ENCODE measurements around the gene AKNAD1.

The AKNAD1 gene

DNA sequence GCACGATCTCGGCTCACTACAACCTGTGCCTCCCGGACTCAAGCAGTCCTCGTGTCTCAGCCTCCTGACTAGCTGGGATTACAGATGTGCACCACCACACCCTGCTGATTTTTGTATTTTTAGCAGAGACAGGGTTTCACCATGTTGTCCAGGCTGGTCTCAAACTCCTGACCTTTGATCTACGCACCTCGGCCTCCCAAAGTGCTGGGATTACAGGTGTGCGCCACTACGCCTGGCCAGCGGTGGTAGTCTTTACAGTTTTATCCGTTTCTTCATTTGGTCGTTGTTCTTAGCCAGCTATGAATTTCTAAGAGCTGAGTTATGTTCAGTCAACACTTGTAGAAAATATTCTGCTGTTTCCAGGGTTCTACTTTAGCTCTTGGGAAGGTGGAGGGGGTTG lies 53.3 kb downstream of the AKNAD1 start:
- Histone ChIP-seq H3K4me3 (ENCODE audit: low read depth, low read length) (no peak overlapping the region), H3K27ac (ENCODE audit: extremely low read depth, low read depth, low read length) (no peak overlapping the region), H3K36me3 (ENCODE audit: control insufficient read depth in 2 of 2, insufficient read depth in 1 of 2, low read length in 2 of 2) (peaks cover 32 to 64% of the 10 kb centered on the region in 2 experiments), H3K9me3 (ENCODE audit: control insufficient read depth, insufficient read depth, low read depth, low read length) (no peaks in the 10 kb centered on the region), H3K4me1 (ENCODE audit: control insufficient read depth, insufficient read depth, low read length) (no peaks in the 10 kb centered on the region)
- TF ChIP-seq, protein P1, sequence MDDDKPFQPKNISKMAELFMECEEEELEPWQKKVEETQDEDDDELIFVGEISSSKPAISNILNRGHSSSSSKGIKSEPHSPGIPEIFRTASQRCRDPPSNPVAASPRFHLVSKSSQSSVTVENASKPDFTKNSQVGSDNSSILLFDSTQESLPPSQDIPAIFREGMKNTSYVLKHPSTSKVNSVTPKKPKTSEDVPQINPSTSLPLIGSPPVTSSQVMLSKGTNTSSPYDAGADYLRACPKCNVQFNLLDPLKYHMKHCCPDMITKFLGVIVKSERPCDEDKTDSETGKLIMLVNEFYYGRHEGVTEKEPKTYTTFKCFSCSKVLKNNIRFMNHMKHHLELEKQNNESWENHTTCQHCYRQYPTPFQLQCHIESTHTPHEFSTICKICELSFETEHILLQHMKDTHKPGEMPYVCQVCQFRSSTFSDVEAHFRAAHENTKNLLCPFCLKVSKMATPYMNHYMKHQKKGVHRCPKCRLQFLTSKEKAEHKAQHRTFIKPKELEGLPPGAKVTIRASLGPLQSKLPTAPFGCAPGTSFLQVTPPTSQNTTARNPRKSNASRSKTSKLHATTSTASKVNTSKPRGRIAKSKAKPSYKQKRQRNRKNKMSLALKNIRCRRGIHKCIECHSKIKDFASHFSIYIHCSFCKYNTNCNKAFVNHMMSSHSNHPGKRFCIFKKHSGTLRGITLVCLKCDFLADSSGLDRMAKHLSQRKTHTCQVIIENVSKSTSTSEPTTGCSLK (tag by site-specific recombination; IDR thresholded peaks at IDR 0.05) = no peak
- TF ChIP-seq, protein P2, sequence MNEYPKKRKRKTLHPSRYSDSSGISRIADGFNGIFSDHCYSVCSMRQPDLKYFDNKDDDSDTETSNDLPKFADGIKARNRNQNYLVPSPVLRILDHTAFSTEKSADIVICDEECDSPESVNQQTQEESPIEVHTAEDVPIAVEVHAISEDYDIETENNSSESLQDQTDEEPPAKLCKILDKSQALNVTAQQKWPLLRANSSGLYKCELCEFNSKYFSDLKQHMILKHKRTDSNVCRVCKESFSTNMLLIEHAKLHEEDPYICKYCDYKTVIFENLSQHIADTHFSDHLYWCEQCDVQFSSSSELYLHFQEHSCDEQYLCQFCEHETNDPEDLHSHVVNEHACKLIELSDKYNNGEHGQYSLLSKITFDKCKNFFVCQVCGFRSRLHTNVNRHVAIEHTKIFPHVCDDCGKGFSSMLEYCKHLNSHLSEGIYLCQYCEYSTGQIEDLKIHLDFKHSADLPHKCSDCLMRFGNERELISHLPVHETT (tag by site-specific recombination; IDR thresholded peaks at IDR 0.05) = no peak
- TF ChIP-seq GLIS2 (tag by site-specific recombination; IDR thresholded peaks at IDR 0.05) (no peak), ZIC2 (tag by site-specific recombination; IDR thresholded peaks at IDR 0.05) (no peak), ZFP37 (tag by site-specific recombination; IDR thresholded peaks at IDR 0.05) (no peak), KLF8 (tag by site-specific recombination; IDR thresholded peaks at IDR 0.05) (no peak), ZNF404 (tag by site-specific recombination; IDR thresholded peaks at IDR 0.05) (no peak)
- TF ChIP-seq, protein P3, sequence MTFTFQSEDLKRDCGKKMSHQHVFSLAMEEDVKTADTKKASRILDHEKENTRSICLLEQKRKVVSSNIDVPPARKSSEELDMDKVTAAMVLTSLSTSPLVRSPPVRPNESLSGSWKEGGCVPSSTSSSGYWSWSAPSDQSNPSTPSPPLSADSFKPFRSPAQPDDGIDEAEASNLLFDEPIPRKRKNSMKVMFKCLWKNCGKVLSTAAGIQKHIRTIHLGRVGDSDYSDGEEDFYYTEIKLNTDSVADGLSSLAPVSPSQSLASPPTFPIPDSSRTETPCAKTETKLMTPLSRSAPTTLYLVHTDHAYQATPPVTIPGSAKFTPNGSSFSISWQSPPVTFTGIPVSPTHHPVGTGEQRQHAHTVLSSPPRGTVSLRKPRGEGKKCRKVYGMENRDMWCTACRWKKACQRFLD (tag by site-specific recombination; IDR thresholded peaks at IDR 0.05) = no peak
- POLR2A ChIA-PET = no interaction called here
- CTCF ChIA-PET = no interaction called here

DNA sequence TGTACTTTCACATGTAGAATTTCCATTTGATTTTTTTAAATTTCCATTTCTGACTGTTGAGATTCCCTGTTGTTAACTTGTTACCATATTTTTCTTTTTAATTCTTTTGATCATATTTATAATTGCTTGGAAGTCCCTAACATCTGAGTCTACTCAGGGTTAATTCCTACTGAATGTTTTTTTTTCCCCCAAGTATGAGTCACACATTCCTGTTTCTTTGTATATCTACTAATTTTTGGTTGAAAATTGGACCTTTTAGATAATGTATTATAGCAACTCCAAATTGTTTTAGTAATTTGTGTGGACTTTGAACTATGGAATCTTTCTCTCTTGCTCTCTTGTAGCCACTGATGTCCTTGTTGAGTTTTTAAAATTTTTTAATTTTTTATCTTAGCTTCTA lies 55.8 kb downstream of the AKNAD1 start:
- Histone ChIP-seq H3K4me1 (ENCODE audit: control insufficient read depth, insufficient read depth, low read length) (no peaks in the 10 kb centered on the region), H3K27ac (ENCODE audit: extremely low read depth, low read depth, low read length) (no peak overlapping the region), H3K36me3 (ENCODE audit: control insufficient read depth in 2 of 2, insufficient read depth in 1 of 2, low read length in 2 of 2) (peaks cover 39 to 61% of the 10 kb centered on the region in 2 experiments), H3K9me3 (ENCODE audit: control insufficient read depth, insufficient read depth, low read depth, low read length) (no peaks in the 10 kb centered on the region), H3K4me3 (ENCODE audit: low read depth, low read length) (no peak overlapping the region)
- CTCF ChIA-PET = interaction anchor here (0.7 kb wide), 1 partner anchor 226 kb away, joined by 3 read pairs; no protein-coding TSS in a partner anchor
- TF ChIP-seq, protein P4, sequence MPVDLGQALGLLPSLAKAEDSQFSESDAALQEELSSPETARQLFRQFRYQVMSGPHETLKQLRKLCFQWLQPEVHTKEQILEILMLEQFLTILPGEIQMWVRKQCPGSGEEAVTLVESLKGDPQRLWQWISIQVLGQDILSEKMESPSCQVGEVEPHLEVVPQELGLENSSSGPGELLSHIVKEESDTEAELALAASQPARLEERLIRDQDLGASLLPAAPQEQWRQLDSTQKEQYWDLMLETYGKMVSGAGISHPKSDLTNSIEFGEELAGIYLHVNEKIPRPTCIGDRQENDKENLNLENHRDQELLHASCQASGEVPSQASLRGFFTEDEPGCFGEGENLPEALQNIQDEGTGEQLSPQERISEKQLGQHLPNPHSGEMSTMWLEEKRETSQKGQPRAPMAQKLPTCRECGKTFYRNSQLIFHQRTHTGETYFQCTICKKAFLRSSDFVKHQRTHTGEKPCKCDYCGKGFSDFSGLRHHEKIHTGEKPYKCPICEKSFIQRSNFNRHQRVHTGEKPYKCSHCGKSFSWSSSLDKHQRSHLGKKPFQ (tag by site-specific recombination; IDR thresholded peaks at IDR 0.05) = no peak
- no peak for TF ChIP-seq ZNF501 (tag by site-specific recombination; IDR thresholded peaks at IDR 0.05)
- TF ChIP-seq ZSCAN16 (tag by site-specific recombination; IDR thresholded peaks at IDR 0.05) = no peak
- TF ChIP-seq ZBTB21 (tag by site-specific recombination; IDR thresholded peaks at IDR 0.05) = no peak
- TF ChIP-seq ZNF155 (tag by site-specific recombination; IDR thresholded peaks at IDR 0.05) = no peak
- no peak for TF ChIP-seq ZNF707 (tag by site-specific recombination; IDR thresholded peaks at IDR 0.05)
- TF ChIP-seq, protein P5, sequence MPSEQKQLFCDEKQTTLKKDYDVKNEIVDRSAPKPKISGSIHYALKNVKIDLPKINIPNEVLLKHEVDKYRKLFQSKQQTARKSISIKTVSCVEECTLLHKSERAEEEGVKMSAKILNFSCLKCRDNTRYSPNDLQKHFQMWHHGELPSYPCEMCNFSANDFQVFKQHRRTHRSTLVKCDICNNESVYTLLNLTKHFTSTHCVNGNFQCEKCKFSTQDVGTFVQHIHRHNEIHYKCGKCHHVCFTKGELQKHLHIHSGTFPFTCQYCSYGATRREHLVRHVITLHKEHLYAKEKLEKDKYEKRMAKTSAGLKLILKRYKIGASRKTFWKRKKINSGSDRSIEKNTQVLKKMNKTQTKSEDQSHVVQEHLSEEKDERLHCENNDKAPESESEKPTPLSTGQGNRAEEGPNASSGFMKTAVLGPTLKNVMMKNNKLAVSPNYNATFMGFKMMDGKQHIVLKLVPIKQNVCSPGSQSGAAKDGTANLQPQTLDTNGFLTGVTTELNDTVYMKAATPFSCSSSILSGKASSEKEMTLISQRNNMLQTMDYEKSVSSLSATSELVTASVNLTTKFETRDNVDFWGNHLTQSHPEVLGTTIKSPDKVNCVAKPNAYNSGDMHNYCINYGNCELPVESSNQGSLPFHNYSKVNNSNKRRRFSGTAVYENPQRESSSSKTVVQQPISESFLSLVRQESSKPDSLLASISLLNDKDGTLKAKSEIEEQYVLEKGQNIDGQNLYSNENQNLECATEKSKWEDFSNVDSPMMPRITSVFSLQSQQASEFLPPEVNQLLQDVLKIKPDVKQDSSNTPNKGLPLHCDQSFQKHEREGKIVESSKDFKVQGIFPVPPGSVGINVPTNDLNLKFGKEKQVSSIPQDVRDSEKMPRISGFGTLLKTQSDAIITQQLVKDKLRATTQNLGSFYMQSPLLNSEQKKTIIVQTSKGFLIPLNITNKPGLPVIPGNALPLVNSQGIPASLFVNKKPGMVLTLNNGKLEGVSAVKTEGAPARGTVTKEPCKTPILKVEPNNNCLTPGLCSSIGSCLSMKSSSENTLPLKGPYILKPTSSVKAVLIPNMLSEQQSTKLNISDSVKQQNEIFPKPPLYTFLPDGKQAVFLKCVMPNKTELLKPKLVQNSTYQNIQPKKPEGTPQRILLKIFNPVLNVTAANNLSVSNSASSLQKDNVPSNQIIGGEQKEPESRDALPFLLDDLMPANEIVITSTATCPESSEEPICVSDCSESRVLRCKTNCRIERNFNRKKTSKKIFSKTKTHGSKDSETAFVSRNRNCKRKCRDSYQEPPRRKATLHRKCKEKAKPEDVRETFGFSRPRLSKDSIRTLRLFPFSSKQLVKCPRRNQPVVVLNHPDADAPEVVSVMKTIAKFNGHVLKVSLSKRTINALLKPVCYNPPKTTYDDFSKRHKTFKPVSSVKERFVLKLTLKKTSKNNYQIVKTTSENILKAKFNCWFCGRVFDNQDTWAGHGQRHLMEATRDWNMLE (tag by site-specific recombination; conservative IDR thresholded peaks at IDR 0.05; ENCODE audit: low read depth) = no peak
- TF ChIP-seq RBAK (tag by site-specific recombination; IDR thresholded peaks at IDR 0.05) = no peak
- no peak for TF ChIP-seq ZNF670 (tag by site-specific recombination; IDR thresholded peaks at IDR 0.05; ENCODE audit: low read depth)
- TF ChIP-seq ZNF335 (tag by site-specific recombination; conservative IDR thresholded peaks at IDR 0.05) = no peak
- TF ChIP-seq, protein P6, sequence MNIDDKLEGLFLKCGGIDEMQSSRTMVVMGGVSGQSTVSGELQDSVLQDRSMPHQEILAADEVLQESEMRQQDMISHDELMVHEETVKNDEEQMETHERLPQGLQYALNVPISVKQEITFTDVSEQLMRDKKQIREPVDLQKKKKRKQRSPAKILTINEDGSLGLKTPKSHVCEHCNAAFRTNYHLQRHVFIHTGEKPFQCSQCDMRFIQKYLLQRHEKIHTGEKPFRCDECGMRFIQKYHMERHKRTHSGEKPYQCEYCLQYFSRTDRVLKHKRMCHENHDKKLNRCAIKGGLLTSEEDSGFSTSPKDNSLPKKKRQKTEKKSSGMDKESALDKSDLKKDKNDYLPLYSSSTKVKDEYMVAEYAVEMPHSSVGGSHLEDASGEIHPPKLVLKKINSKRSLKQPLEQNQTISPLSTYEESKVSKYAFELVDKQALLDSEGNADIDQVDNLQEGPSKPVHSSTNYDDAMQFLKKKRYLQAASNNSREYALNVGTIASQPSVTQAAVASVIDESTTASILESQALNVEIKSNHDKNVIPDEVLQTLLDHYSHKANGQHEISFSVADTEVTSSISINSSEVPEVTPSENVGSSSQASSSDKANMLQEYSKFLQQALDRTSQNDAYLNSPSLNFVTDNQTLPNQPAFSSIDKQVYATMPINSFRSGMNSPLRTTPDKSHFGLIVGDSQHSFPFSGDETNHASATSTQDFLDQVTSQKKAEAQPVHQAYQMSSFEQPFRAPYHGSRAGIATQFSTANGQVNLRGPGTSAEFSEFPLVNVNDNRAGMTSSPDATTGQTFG (tag by site-specific recombination; IDR thresholded peaks at IDR 0.05; ENCODE audit: borderline replicate concordance) = no peak
- TF ChIP-seq ZNF561 (tag by site-specific recombination; IDR thresholded peaks at IDR 0.05; ENCODE audit: borderline replicate concordance) = no peak
- TF ChIP-seq ZNF629 (tag by site-specific recombination; IDR thresholded peaks at IDR 0.05) = no peak
- no peak for TF ChIP-seq ZBTB8A (tag by site-specific recombination; IDR thresholded peaks at IDR 0.05)
- TF ChIP-seq ZNF324 (tag by site-specific recombination; IDR thresholded peaks at IDR 0.05) = no peak
- POLR2A ChIA-PET = no interaction called here
